ENCODE results near the gene LMX1A. TPM values are rescaled to one million over a fixed set of nuclear protein-coding genes. Genes with fewer than 3 reads are reported as not detected.

Gene LMX1A
- total RNA-seq, 1 donor from 2014 or later: 1.6 TPM

DNA sequence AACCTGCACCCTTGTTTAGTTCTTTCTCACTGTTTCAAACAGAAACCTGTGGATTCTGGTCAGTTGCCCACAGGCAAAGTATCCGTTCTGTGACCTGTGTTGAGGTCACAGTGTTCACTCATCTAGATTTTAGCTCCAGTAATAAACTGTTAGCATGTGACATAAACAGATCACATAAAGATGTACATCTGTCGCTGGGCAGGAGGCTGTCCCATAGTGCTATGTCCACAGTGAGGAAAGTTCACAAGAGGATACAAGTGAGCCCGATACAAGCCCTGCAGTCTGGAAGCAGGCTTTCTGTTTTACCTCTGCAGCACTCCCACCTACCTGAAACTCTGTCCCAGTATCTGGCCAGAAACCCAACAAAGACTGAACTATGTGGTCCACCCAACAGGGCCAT is 28.4 kb downstream of the LMX1A start:
- Histone ChIP-seq H3K36me3 (ENCODE audit: control insufficient read depth in 3 of 3, insufficient read depth in 3 of 3, low read length in 3 of 3) (no peaks in the 10 kb centered on the region), H3K27ac (ENCODE audit: low read depth, low read length) (no peak overlapping the region), H3K4me1 (ENCODE audit: control insufficient read depth in 3 of 3, insufficient read depth in 3 of 3, low read length in 3 of 3) (no peaks in the 10 kb centered on the region), H3K9ac (ENCODE audit: low read depth in 1 of 3, low read length in 3 of 3) (no peak overlapping the region), H3K27me3 (ENCODE audit: control insufficient read depth in 3 of 3, insufficient read depth in 3 of 3, low read length in 3 of 3) (peaks cover 0 to 10% (median 2%) of the 10 kb centered on the region in 3 donors), H3K4me3 (ENCODE audit: low read length in 3 of 3) (no peak overlapping the region), H3K9me3 (ENCODE audit: control insufficient read depth in 3 of 3, low read length in 3 of 3) (no peaks in the 10 kb centered on the region)

DNA sequence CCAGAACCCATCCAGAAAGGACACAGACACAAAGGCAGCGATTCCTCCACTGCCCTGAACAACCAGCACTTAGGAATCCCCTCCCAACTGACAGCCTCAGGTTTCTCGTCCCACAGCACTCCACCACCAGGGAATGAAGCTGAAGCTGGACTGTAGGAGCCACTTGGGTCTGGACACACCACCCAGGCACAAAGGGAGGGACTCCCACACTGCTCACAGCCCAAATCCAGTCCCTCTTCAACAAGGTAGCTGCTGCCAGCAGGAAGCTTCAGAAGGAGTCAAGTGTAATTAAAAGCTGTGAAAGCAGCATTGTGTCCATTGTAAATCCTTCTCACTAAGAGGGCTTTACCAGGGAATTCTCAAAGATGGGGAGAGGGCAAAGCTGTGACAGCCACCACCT is 29.0 kb downstream of the LMX1A start:
- Histone ChIP-seq H3K9ac (ENCODE audit: low read depth in 1 of 3, low read length in 3 of 3) (no peak overlapping the region), H3K27ac (ENCODE audit: low read depth, low read length) (no peak overlapping the region), H3K4me3 (ENCODE audit: low read length in 3 of 3) (no peak overlapping the region), H3K4me1 (ENCODE audit: control insufficient read depth in 3 of 3, insufficient read depth in 3 of 3, low read length in 3 of 3) (no peaks in the 10 kb centered on the region), H3K36me3 (ENCODE audit: control insufficient read depth in 3 of 3, insufficient read depth in 3 of 3, low read length in 3 of 3) (no peaks in the 10 kb centered on the region), H3K9me3 (ENCODE audit: control insufficient read depth in 3 of 3, low read length in 3 of 3) (no peaks in the 10 kb centered on the region), H3K27me3 (ENCODE audit: control insufficient read depth in 3 of 3, insufficient read depth in 3 of 3, low read length in 3 of 3) (peaks cover 0 to 10% (median 2%) of the 10 kb centered on the region in 3 donors)

- Histone ChIP-seq H3K9me3 (ENCODE audit: control insufficient read depth in 3 of 3, low read length in 3 of 3) (no peaks in the 10 kb centered on the region), H3K27me3 (ENCODE audit: control insufficient read depth in 3 of 3, insufficient read depth in 3 of 3, low read length in 3 of 3) (peaks cover 2 to 10% (median 2%) of the 10 kb centered on the region in 3 donors), H3K4me1 (ENCODE audit: control insufficient read depth in 3 of 3, insufficient read depth in 3 of 3, low read length in 3 of 3) (no peaks in the 10 kb centered on the region), H3K27ac (ENCODE audit: low read depth, low read length) (no peak overlapping the region), H3K36me3 (ENCODE audit: control insufficient read depth in 3 of 3, insufficient read depth in 3 of 3, low read length in 3 of 3) (no peaks in the 10 kb centered on the region), H3K9ac (ENCODE audit: low read depth in 1 of 3, low read length in 3 of 3) (no peak overlapping the region), H3K4me3 (ENCODE audit: low read length in 3 of 3) (no peak overlapping the region)
These were observed 30.9 kb downstream of the LMX1A start for GRCh38 chr1:165325460-165326203.

DNA sequence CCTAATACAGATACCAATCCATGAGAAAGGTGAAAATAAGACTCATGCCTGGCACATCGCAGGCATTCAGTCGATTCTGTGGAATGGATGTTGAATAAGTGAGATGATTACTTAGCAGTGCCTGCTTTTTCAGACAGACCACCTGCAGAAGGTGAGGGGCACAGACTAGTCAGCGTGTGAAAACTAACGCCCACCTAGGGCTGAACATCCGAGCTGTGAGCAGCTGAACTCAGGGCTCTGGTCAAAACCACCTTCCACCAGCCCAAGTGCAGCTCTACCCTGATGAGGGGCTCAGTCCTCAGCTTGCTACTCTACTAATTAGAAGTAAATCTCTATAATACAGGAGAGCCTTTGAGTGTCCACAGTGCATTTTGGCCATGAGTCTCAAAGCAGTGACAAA is 32.5 kb downstream of the LMX1A start:
- Histone ChIP-seq H3K36me3 (ENCODE audit: control insufficient read depth in 3 of 3, insufficient read depth in 3 of 3, low read length in 3 of 3) (no peaks in the 10 kb centered on the region), H3K27me3 (ENCODE audit: control insufficient read depth in 3 of 3, insufficient read depth in 3 of 3, low read length in 3 of 3) (peaks cover 2 to 10% (median 2%) of the 10 kb centered on the region in 3 donors), H3K9ac (ENCODE audit: low read depth in 1 of 3, low read length in 3 of 3) (no peak overlapping the region), H3K4me1 (ENCODE audit: control insufficient read depth in 3 of 3, insufficient read depth in 3 of 3, low read length in 3 of 3) (no peaks in the 10 kb centered on the region), H3K27ac (ENCODE audit: low read depth, low read length) (no peak overlapping the region), H3K4me3 (ENCODE audit: low read length in 3 of 3) (no peak overlapping the region), H3K9me3 (ENCODE audit: control insufficient read depth in 3 of 3, low read length in 3 of 3) (no peaks in the 10 kb centered on the region)

DNA sequence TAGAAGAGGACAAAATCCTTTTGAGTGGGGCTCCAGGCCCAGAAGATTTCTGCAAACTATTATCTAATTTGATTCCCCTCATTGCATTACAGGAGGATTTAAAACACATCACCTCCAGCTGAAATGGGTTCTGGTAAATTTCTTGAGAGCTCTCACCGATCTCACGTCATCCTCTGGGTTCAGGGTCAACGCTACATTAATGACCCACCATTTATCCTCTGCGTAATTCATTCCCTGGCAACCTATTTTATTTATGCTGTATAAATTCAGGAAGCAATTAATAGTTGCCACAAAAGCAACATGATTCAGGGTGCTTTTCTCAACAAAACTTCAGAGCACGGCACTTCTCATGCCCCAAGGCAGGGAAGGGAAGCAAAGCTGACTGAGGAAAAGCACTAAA is 38.9 kb downstream of the LMX1A start:
- Histone ChIP-seq H3K4me3 (ENCODE audit: low read length in 3 of 3) (no peak overlapping the region), H3K9me3 (ENCODE audit: control insufficient read depth in 3 of 3, low read length in 3 of 3) (peaks cover 0 to under 1% (median 0%) of the 10 kb centered on the region in 3 donors), H3K9ac (ENCODE audit: low read depth in 1 of 3, low read length in 3 of 3) (no peak overlapping the region), H3K4me1 (ENCODE audit: control insufficient read depth in 3 of 3, insufficient read depth in 3 of 3, low read length in 3 of 3) (no peaks in the 10 kb centered on the region), H3K36me3 (ENCODE audit: control insufficient read depth in 3 of 3, insufficient read depth in 3 of 3, low read length in 3 of 3) (no peaks in the 10 kb centered on the region), H3K27ac (ENCODE audit: low read depth, low read length) (no peak overlapping the region), H3K27me3 (ENCODE audit: control insufficient read depth in 3 of 3, insufficient read depth in 3 of 3, low read length in 3 of 3) (peaks cover 11 to 25% (median 16%) of the 10 kb centered on the region in 3 donors)

- H3K9me3 ChIP-seq (ENCODE audit: control insufficient read depth in 3 of 3, low read length in 3 of 3): peaks cover 0 to 4% (median 2%) of the 10 kb centered on the region in 3 donors
- H3K4me1 ChIP-seq (ENCODE audit: control insufficient read depth in 3 of 3, insufficient read depth in 3 of 3, low read length in 3 of 3): no peaks in the 10 kb centered on the region
- H3K9ac ChIP-seq (ENCODE audit: low read depth in 1 of 3, low read length in 3 of 3): no peak overlapping the region
- no peaks in the 10 kb centered on the region for H3K36me3 ChIP-seq (ENCODE audit: control insufficient read depth in 3 of 3, insufficient read depth in 3 of 3, low read length in 3 of 3)
- no peak overlapping the region for H3K27ac ChIP-seq (ENCODE audit: low read depth, low read length)
- H3K27me3 ChIP-seq (ENCODE audit: control insufficient read depth in 3 of 3, insufficient read depth in 3 of 3, low read length in 3 of 3): peaks cover 11 to 25% (median 14%) of the 10 kb centered on the region in 3 donors
- no peak overlapping the region for H3K4me3 ChIP-seq (ENCODE audit: low read length in 3 of 3)
These were observed 40.3 kb downstream of the LMX1A start for GRCh38 chr1:165316153-165316772.

DNA sequence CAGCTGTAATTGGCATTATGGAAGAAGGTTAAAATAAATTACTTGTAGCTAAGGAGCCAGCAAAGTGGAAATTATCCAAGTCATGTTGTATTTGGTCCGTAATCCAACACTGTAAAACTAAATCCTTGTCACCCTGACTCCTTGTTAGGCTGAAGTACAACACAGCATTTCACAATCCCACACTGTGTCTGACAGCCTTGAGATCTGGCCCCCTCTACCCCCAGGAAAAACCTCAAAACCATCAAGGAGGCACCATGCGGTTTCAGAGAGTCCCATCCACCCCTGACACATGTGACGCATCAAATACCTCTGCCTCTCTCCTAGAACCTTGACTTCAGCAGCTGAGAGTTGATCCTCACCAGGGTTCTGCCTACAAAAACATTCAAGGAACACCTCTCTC is 41.0 kb downstream of the LMX1A start:
- no peaks in the 10 kb centered on the region for H3K36me3 ChIP-seq (ENCODE audit: control insufficient read depth in 3 of 3, insufficient read depth in 3 of 3, low read length in 3 of 3)
- no peak overlapping the region for H3K9ac ChIP-seq (ENCODE audit: low read depth in 1 of 3, low read length in 3 of 3)
- no peaks in the 10 kb centered on the region for H3K4me1 ChIP-seq (ENCODE audit: control insufficient read depth in 3 of 3, insufficient read depth in 3 of 3, low read length in 3 of 3)
- H3K4me3 ChIP-seq (ENCODE audit: low read length in 3 of 3): no peak overlapping the region
- H3K27me3 ChIP-seq (ENCODE audit: control insufficient read depth in 3 of 3, insufficient read depth in 3 of 3, low read length in 3 of 3): peaks cover 11 to 25% (median 14%) of the 10 kb centered on the region in 3 donors
- H3K9me3 ChIP-seq (ENCODE audit: control insufficient read depth in 3 of 3, low read length in 3 of 3): peaks cover 0 to 4% (median 2%) of the 10 kb centered on the region in 3 donors
- H3K27ac ChIP-seq (ENCODE audit: low read depth, low read length): no peak overlapping the region

GRCh38 chr1:165313903-165314302 is 42.6 kb downstream of the LMX1A start:
- Histone ChIP-seq H3K4me3 (ENCODE audit: low read length in 3 of 3) (no peak overlapping the region), H3K9ac (ENCODE audit: low read depth in 1 of 3, low read length in 3 of 3) (no peak overlapping the region), H3K36me3 (ENCODE audit: control insufficient read depth in 3 of 3, insufficient read depth in 3 of 3, low read length in 3 of 3) (no peaks in the 10 kb centered on the region), H3K27ac (ENCODE audit: low read depth, low read length) (no peak overlapping the region), H3K4me1 (ENCODE audit: control insufficient read depth in 3 of 3, insufficient read depth in 3 of 3, low read length in 3 of 3) (no peaks in the 10 kb centered on the region), H3K9me3 (ENCODE audit: control insufficient read depth in 3 of 3, low read length in 3 of 3) (peaks cover 0 to 4% (median 2%) of the 10 kb centered on the region in 3 donors), H3K27me3 (ENCODE audit: control insufficient read depth in 3 of 3, insufficient read depth in 3 of 3, low read length in 3 of 3) (peaks cover 11 to 25% (median 14%) of the 10 kb centered on the region in 3 donors)

DNA sequence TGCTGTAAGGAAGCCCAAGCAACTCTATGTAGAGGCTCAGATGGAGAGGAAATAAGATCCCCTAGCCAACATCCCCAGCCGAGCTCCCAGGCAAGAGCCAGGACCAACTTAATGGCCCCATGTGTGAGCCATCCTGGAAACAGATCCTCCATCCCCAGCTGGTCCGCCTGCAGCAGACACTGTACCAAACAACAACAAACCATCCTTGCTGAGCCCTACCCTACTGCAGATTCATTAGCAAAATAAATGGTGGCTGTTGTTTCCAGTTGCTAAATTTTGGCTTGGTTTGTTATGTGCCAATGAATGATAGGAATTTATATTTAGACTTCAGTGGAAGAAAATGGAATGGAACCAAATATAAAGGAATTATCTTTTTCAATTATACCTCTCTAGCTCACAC is 43.9 kb downstream of the LMX1A start:
- Histone ChIP-seq H3K4me1 (ENCODE audit: control insufficient read depth in 3 of 3, insufficient read depth in 3 of 3, low read length in 3 of 3) (no peaks in the 10 kb centered on the region), H3K9me3 (ENCODE audit: control insufficient read depth in 3 of 3, low read length in 3 of 3) (peaks cover 0 to 4% (median 2%) of the 10 kb centered on the region in 3 donors), H3K27ac (ENCODE audit: low read depth, low read length) (no peak overlapping the region), H3K4me3 (ENCODE audit: low read length in 3 of 3) (no peak overlapping the region), H3K36me3 (ENCODE audit: control insufficient read depth in 3 of 3, insufficient read depth in 3 of 3, low read length in 3 of 3) (no peaks in the 10 kb centered on the region), H3K9ac (ENCODE audit: low read depth in 1 of 3, low read length in 3 of 3) (no peak overlapping the region), H3K27me3 (ENCODE audit: control insufficient read depth in 3 of 3, insufficient read depth in 3 of 3, low read length in 3 of 3) (peaks cover 11 to 25% (median 16%) of the 10 kb centered on the region in 3 donors)

Data from skeletal muscle tissue (tissue), 4 donors.